ENCODE results near the gene POT1. TPM values are rescaled to one million over a fixed set of nuclear protein-coding genes. Genes with fewer than 3 reads are reported as not detected.

The POT1 gene
- total RNA-seq, 2 donors from 2014 or later: 17.0 to 23.6 TPM

GRCh38 chr7:124779620-124780019, 150.0 kb downstream of the POT1 start:
- DNase-seq (ENCODE audit: low spot score): no peak
- intact Hi-C loops (cut with DNase I): no loop called here

DNA sequence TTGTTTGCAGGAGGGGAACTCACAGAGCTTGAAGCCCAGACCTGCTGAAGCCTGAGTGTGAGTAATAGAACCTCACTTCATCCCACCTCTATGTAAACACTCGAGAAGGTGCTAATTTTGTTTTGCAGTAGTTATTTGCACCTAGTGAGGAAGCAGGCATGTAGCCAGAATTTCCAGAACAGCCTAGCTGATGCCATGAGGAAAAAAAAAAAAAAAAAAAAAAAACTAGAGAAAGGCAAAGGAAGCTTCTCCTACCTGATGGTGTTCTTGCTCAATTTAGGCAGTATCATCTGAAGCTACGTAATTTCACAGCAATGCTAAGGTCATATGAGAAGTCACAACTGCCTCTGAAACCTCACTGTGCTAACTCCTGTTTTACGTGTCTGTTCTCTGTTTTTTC, 150.4 kb downstream of the POT1 start:
- no peak for DNase-seq (ENCODE audit: low spot score)
- intact Hi-C loops (cut with DNase I): no loop called here

DNA sequence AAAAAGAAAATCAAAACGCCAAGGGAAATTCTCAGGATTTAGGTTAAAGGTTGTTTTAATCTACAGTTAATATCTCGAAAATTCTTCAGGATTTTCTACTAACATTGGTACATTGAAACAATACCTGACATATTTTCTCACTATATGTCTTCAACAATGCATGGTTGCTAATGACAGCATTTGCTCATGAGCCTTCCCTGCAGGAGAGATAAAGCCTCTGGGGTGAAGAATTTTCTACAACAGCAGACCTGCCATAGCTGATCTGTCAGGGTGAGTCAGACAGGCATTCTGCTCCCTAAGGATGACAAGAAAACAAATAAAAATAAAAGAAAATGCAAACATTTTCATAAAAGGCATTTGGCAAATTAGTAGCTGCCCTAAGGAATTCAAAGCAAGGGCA, 152.4 kb downstream of the POT1 start:
- intact Hi-C loops (cut with DNase I): no loop called here
- no peak for DNase-seq (ENCODE audit: low spot score)

GRCh38 chr7:124776153-124776552, 153.5 kb downstream of the POT1 start:
- intact Hi-C loops (cut with DNase I): no loop called here
- DNase-seq (ENCODE audit: low spot score): no peak

DNA sequence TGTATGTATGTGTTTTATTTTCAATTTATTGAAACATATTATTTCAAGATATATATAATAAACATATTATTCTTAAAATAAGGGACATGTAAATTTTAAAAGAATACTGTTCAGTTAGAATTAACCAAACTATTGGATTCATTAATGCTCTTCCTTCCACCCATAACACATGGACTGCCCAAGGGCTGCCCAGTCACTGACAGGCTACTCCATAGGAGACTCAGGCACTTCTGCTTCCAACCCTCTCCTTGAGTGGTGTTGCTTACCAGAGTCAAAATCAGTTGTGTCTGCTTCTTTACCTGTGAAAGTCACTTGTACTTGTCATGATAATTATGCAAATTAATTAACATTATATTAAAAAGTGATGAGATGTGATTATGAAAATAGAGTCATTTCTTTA, 154.2 kb downstream of the POT1 start:
- DNase-seq (ENCODE audit: low spot score): no peak
- intact Hi-C loops (cut with DNase I): no loop called here

DNA sequence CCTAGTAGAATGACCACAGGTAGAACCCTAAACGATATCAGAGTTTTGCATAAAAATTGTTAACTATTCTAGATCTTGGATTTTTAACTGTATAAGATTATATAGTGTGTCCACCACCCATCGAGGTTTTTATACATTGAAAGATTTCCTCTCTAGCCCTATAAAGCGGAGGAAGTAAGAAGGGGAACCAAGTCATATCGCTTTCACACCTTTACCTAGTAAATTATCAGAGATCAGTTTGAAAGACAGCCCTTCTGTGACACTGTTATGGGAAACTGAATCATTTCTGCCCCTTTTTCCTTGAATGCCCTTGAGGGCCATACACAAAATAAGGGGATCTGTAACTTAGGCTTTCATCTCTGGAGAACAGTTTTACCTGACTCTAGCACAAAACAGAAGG, 155.7 kb downstream of the POT1 start:
- intact Hi-C loops (cut with DNase I): no loop called here
- no peak for DNase-seq (ENCODE audit: low spot score)

GRCh38 chr7:124773339-124773738, 156.3 kb downstream of the POT1 start:
- intact Hi-C loops (cut with DNase I): no loop called here
- no peak for DNase-seq (ENCODE audit: low spot score)

Other genes with a start within 250 kb of the POT1 start
- under 1 TPM; 0.19 to 0.29 TPM for gene GPR37, start 164.0 kb downstream of the POT1 start, total RNA-seq

All from posterior vena cava (tissue), 2 donors.